WTC11 (cell line): ENCODE data around the gene MED27. TPM values are rescaled to one million over a fixed set of nuclear protein-coding genes. Genes with fewer than 3 reads are reported as not detected.

ENCODE experiments used
- ATAC-seq: fragments of 200-7000 bp; cut with Tn5 transposase; 2 replicates; pipeline ENCODE4 v1.10.0; 2021; ENCODE audit warnings: mild to moderate bottlenecking, moderate library complexity
- CTCF ChIA-PET: fragments of 300-600 bp; sonication (Branson Sonifier 250); formaldehyde crosslinking; loops from one replicate; lab custom pipeline; 2021; ENCODE audit warnings: antibody characterized with exemption; lab: Charles Lee
- POLR2A ChIA-PET: fragments of 350-600 bp; sonication (Branson Sonifier 250); formaldehyde crosslinking; loops from one replicate; lab custom pipeline; 2021; ENCODE audit warnings: antibody characterized with exemption; lab: Charles Lee
- DNase-seq: peaks from one replicate; pipeline ENCODE4 v3.0.0; 2021; ENCODE audit warnings: low spot score
- H3K27ac Mint-ChIP-seq: 2 replicates; pipeline ENCODE4 v1.8.0; 2021; ENCODE audit warnings: mixed read lengths
- H3K27me3 Mint-ChIP-seq: 2 replicates; pipeline ENCODE4 v1.8.0; 2021; ENCODE audit warnings: low read depth, mild to moderate bottlenecking, moderate library complexity, mixed read lengths
- H3K36me3 Mint-ChIP-seq: 2 replicates; pipeline ENCODE4 v1.8.0; 2021; ENCODE audit warnings: mixed read lengths
- H3K4me1 Mint-ChIP-seq: 2 replicates; pipeline ENCODE4 v1.8.0; 2022; ENCODE audit warnings: mixed read lengths
- H3K4me3 Mint-ChIP-seq: 2 replicates; pipeline ENCODE4 v1.8.0; 2021; ENCODE audit warnings: mild to moderate bottlenecking, moderate library complexity, mixed read lengths
- H3K9me3 Mint-ChIP-seq: 2 replicates; pipeline ENCODE4 v1.8.0; 2021; ENCODE audit warnings: mixed read lengths
- EMX1 ChIP-seq: fragments of 250-450 bp; sonication (Bioruptor Pico); IDR thresholded peaks from 2 replicates; pipeline ENCODE4 v1.8.0; 2021; ENCODE audit warnings: mild to moderate bottlenecking
- FOXK1 ChIP-seq: sonication (generic); formaldehyde crosslinking; IDR thresholded peaks from 2 replicates; pipeline ENCODE4 v1.8.0; 2022; ENCODE audit warnings: mild to moderate bottlenecking, moderate library complexity, missing genetic modification reagents
- KAT7 ChIP-seq: sonication (generic); formaldehyde crosslinking; IDR thresholded peaks from 2 replicates; pipeline ENCODE4 v1.8.1; 2023; ENCODE audit warnings: missing genetic modification reagents, mild to moderate bottlenecking, borderline replicate concordance
- MLX ChIP-seq: sonication (generic); formaldehyde crosslinking; IDR thresholded peaks from 2 replicates; pipeline ENCODE4 v1.8.1; 2023; ENCODE audit warnings: mild to moderate bottlenecking, missing genetic modification reagents, moderate library complexity
- NFYB ChIP-seq: sonication (generic); formaldehyde crosslinking; conservative IDR thresholded peaks from 2 replicates; pipeline ENCODE4 v1.8.0; 2022; ENCODE audit warnings: low read depth, missing genetic modification reagents
- NR3C1 ChIP-seq: sonication (generic); formaldehyde crosslinking; conservative IDR thresholded peaks from 2 replicates; pipeline ENCODE4 v1.8.1; 2023; ENCODE audit warnings: low read depth, mild to moderate bottlenecking, missing genetic modification reagents
- SMAD3 ChIP-seq: sonication (generic); formaldehyde crosslinking; IDR thresholded peaks from 2 replicates; pipeline ENCODE4 v1.8.0; 2022; ENCODE audit warnings: missing genetic modification reagents, mild to moderate bottlenecking, borderline replicate concordance
- STAT6 ChIP-seq: sonication (generic); formaldehyde crosslinking; conservative IDR thresholded peaks from 2 replicates; pipeline ENCODE4 v1.8.1; 2023; ENCODE audit warnings: mild to moderate bottlenecking, low read depth, missing genetic modification reagents, moderate library complexity
- TP53 ChIP-seq: sonication (generic); formaldehyde crosslinking; IDR thresholded peaks from 2 replicates; pipeline ENCODE4 v1.8.1; 2023; ENCODE audit warnings: mild to moderate bottlenecking, missing genetic modification reagents
- ZNF138 ChIP-seq: sonication (generic); formaldehyde crosslinking; conservative IDR thresholded peaks from 2 replicates; pipeline ENCODE4 v1.8.1; 2022; ENCODE audit warnings: mild to moderate bottlenecking, moderate library complexity, missing genetic modification reagents
- ZNF423 ChIP-seq: fragments of 250-450 bp; sonication (Bioruptor Pico); IDR thresholded peaks from 2 replicates; pipeline ENCODE4 v2.1.2; 2022; ENCODE audit warnings: mild to moderate bottlenecking, moderate library complexity
- ZNF425 ChIP-seq: fragments of 250-450 bp; sonication (Bioruptor Pico); conservative IDR thresholded peaks from 2 replicates; pipeline ENCODE4 v1.9.0; 2021; ENCODE audit warnings: mild to moderate bottlenecking
- total RNA-seq: library from RNA; stranded (reverse); gene quantifications from 3 replicates; pipeline ENCODE4 v1.2.3, GENCODE V29; 2021
- TF ChIP-seq, protein P1 (sequence below): sonication (generic); formaldehyde crosslinking; IDR thresholded peaks from 2 replicates; pipeline ENCODE4 v1.8.1; 2023; ENCODE audit warnings: mild to moderate bottlenecking, moderate library complexity, missing genetic modification reagents
- TF ChIP-seq, protein P2 (sequence below): sonication (generic); formaldehyde crosslinking; IDR thresholded peaks from 2 replicates; pipeline ENCODE4 v1.8.0; 2023; ENCODE audit warnings: missing genetic modification reagents, mild to moderate bottlenecking, borderline replicate concordance
- TF ChIP-seq, protein P3 (sequence below): sonication (generic); formaldehyde crosslinking; IDR thresholded peaks from 2 replicates; pipeline ENCODE4 v1.8.1; 2023; ENCODE audit warnings: mild to moderate bottlenecking, missing genetic modification reagents
- TF ChIP-seq, protein P4 (sequence below): fragments of 250-450 bp; sonication (Bioruptor Pico); IDR thresholded peaks from 2 replicates; pipeline ENCODE4 v1.9.0; 2021; ENCODE audit warnings: mild to moderate bottlenecking, borderline replicate concordance

The MED27 gene
- total RNA-seq, 1 experiment from 2014 or later = 27.9 TPM

DNA sequence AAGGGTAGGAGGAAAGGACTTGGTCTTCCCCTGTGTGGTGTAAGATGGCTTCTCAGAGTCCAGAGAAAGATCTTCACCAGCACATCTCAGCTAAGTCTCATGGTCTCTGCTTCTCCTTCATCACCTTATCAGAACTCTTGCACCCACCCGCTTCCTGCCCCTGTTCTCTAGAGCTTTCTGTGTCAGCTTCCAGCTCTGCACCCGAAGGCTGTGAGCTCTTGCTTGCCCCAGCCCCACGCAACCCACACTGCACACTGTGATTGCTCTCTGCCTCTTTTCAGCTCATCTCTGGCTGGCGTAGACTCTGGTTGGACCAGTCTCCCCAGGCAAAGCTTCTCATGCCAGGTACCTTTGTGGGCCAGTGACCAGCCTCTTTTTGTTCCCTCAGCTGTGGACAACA, 246.6 kb downstream of the MED27 start:
- DNase-seq (no peak), ATAC-seq (no peak)
- POLR2A ChIA-PET = no interaction called here
- CTCF ChIA-PET = no interaction called here
- H3K27me3 Mint-ChIP-seq = peaks cover 5% of the 10 kb centered on the region; the same call in 1 of the 2 replicates
- peaks cover 9% of the 10 kb centered on the region for H3K9me3 Mint-ChIP-seq
- H3K36me3 Mint-ChIP-seq = peaks cover 4% of the 10 kb centered on the region; the same call in 1 of the 2 replicates
- no peak overlapping the region for H3K4me3 Mint-ChIP-seq
- H3K4me1 Mint-ChIP-seq = peaks cover 11% of the 10 kb centered on the region; the same call in 1 of the 2 replicates
- H3K27ac Mint-ChIP-seq = no peak overlapping the region
- TF ChIP-seq ZNF423 (CRISPR knock-in tag) (no peak), NFYB (CRISPR knock-in tag) (no peak), SMAD3 (no peak), TP53 (CRISPR knock-in tag) (no peak), MLX (CRISPR knock-in tag) (no peak), ZNF138 (CRISPR knock-in tag) (no peak), KAT7 (CRISPR knock-in tag) (no peak), FOXK1 (no peak), NR3C1 (CRISPR knock-in tag) (no peak), STAT6 (no peak), EMX1 (CRISPR knock-in tag) (no peak), ZNF425 (CRISPR knock-in tag) (no peak)
- TF ChIP-seq, protein P1, sequence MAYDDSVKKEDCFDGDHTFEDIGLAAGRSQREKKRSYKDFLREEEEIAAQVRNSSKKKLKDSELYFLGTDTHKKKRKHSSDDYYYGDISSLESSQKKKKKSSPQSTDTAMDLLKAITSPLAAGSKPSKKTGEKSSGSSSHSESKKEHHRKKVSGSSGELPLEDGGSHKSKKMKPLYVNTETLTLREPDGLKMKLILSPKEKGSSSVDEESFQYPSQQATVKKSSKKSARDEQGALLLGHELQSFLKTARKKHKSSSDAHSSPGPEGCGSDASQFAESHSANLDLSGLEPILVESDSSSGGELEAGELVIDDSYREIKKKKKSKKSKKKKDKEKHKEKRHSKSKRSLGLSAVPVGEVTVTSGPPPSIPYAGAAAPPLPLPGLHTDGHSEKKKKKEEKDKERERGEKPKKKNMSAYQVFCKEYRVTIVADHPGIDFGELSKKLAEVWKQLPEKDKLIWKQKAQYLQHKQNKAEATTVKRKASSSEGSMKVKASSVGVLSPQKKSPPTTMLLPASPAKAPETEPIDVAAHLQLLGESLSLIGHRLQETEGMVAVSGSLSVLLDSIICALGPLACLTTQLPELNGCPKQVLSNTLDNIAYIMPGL (CRISPR knock-in tag) = no peak
- TF ChIP-seq, protein P2, sequence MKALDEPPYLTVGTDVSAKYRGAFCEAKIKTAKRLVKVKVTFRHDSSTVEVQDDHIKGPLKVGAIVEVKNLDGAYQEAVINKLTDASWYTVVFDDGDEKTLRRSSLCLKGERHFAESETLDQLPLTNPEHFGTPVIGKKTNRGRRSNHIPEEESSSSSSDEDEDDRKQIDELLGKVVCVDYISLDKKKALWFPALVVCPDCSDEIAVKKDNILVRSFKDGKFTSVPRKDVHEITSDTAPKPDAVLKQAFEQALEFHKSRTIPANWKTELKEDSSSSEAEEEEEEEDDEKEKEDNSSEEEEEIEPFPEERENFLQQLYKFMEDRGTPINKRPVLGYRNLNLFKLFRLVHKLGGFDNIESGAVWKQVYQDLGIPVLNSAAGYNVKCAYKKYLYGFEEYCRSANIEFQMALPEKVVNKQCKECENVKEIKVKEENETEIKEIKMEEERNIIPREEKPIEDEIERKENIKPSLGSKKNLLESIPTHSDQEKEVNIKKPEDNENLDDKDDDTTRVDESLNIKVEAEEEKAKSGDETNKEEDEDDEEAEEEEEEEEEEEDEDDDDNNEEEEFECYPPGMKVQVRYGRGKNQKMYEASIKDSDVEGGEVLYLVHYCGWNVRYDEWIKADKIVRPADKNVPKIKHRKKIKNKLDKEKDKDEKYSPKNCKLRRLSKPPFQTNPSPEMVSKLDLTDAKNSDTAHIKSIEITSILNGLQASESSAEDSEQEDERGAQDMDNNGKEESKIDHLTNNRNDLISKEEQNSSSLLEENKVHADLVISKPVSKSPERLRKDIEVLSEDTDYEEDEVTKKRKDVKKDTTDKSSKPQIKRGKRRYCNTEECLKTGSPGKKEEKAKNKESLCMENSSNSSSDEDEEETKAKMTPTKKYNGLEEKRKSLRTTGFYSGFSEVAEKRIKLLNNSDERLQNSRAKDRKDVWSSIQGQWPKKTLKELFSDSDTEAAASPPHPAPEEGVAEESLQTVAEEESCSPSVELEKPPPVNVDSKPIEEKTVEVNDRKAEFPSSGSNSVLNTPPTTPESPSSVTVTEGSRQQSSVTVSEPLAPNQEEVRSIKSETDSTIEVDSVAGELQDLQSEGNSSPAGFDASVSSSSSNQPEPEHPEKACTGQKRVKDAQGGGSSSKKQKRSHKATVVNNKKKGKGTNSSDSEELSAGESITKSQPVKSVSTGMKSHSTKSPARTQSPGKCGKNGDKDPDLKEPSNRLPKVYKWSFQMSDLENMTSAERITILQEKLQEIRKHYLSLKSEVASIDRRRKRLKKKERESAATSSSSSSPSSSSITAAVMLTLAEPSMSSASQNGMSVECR (CRISPR knock-in tag) = no peak
- TF ChIP-seq, protein P3, sequence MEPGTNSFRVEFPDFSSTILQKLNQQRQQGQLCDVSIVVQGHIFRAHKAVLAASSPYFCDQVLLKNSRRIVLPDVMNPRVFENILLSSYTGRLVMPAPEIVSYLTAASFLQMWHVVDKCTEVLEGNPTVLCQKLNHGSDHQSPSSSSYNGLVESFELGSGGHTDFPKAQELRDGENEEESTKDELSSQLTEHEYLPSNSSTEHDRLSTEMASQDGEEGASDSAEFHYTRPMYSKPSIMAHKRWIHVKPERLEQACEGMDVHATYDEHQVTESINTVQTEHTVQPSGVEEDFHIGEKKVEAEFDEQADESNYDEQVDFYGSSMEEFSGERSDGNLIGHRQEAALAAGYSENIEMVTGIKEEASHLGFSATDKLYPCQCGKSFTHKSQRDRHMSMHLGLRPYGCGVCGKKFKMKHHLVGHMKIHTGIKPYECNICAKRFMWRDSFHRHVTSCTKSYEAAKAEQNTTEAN (CRISPR knock-in tag) = no peak
- TF ChIP-seq, protein P4, sequence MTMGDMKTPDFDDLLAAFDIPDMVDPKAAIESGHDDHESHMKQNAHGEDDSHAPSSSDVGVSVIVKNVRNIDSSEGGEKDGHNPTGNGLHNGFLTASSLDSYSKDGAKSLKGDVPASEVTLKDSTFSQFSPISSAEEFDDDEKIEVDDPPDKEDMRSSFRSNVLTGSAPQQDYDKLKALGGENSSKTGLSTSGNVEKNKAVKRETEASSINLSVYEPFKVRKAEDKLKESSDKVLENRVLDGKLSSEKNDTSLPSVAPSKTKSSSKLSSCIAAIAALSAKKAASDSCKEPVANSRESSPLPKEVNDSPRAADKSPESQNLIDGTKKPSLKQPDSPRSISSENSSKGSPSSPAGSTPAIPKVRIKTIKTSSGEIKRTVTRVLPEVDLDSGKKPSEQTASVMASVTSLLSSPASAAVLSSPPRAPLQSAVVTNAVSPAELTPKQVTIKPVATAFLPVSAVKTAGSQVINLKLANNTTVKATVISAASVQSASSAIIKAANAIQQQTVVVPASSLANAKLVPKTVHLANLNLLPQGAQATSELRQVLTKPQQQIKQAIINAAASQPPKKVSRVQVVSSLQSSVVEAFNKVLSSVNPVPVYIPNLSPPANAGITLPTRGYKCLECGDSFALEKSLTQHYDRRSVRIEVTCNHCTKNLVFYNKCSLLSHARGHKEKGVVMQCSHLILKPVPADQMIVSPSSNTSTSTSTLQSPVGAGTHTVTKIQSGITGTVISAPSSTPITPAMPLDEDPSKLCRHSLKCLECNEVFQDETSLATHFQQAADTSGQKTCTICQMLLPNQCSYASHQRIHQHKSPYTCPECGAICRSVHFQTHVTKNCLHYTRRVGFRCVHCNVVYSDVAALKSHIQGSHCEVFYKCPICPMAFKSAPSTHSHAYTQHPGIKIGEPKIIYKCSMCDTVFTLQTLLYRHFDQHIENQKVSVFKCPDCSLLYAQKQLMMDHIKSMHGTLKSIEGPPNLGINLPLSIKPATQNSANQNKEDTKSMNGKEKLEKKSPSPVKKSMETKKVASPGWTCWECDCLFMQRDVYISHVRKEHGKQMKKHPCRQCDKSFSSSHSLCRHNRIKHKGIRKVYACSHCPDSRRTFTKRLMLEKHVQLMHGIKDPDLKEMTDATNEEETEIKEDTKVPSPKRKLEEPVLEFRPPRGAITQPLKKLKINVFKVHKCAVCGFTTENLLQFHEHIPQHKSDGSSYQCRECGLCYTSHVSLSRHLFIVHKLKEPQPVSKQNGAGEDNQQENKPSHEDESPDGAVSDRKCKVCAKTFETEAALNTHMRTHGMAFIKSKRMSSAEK (CRISPR knock-in tag) = no peak
